Activated gamma-delta T cell treated with anti-CD3 and anti-CD28 coated beads, Interleukin-2, amount 50 U/mL, for 16 hours (primary cell): Measurements from ENCODE around the gene KANSL1.
"Not testable (repeated sequence)": the region's sequence is repeated elsewhere in the genome, so short reads cannot be mapped to it uniquely, and the experiment has no call there.

ENCODE experiments used
- DNase-seq: peaks from one replicate; pipeline ENCODE4 v3.0.0-alpha.2; 2020; ENCODE audit warnings: low read depth

KANSL1 gene

GRCh38 chr17:46192189-46192438, 1.1 kb downstream of the KANSL1 start:
- no peak for DNase-seq

DNA sequence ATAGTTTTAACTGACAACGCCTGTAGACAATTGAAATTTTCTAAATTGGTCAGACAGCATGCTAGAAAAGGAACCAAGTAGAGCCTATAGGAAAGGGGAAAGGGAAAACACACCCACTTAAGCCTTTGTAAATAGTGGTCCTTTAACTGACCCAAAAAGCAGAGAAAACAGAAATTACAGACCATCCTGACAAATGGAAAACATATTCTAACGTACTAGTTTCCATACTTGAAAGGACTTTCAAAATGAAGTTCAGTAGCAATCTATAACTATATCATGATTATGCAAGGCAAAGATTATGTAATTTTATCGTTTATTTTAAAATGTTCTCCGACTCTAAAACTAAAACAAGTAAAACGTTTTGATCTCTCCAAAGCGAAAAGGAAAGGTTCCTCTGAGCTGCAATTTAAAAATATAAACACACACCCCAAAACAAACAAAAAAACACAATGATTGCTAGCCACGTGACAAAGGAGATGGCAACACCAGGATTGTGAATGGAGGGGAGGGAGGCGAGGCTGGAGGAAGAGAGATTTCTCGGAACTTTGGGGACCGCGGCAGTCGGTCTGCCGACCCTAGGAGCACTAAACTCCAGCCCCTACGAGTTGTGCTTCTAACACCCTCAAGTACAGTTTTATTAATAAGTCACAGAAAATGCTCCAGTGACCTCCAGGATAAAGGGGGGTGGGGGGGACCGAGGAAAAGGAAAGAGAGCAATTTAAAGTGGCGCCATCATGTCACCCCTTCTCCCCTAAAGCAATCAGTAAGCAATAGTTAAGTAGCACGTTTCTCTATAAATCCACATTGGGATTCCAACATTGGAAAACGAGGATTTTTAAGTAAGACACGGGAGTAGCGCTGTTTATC, 1.7 kb downstream of the KANSL1 start:
- DNase-seq, result no peak

DNA sequence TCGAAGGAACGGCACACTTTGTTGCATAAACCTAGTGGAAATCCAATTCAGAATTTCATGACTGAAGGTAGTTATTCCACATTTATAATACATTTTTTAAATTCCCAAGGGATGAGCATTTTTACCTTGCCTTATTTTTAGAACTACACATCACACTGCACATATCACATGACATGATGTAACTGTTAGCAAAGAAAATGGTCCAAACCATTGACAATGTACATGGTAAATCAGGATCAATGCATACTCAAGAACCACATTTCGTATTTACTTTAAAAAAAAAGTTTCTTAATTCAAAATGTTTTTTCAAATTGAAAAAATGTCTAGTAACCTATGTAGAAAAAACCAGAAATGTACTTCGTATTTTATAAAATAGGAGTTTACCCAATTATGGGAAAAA, 2.5 kb downstream of the KANSL1 start:
- DNase-seq, result no peak

GRCh38 chr17:46186827-46187235, 6.4 kb downstream of the KANSL1 start:
- not testable (repeated sequence) for DNase-seq

DNA sequence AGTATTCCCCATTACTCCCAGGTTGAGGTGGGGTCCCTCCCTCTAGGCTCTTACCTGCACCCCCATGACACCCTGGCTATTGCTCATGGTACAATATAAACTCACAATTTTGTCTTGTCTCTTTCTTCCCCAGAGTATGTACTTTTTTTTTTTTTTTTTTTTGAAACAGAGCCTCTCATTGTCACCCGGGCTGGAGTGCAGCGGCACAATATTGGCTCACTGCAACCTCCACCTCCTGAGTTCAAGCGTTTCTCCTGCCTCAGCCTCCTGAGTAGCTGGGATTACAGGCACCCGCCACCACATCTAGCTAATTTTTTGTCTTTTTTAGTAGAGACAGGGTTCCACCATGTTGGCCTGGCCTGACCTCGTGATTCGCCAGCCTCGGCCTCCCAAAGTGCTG, 8.5 kb downstream of the KANSL1 start:
- no peak for DNase-seq

DNA sequence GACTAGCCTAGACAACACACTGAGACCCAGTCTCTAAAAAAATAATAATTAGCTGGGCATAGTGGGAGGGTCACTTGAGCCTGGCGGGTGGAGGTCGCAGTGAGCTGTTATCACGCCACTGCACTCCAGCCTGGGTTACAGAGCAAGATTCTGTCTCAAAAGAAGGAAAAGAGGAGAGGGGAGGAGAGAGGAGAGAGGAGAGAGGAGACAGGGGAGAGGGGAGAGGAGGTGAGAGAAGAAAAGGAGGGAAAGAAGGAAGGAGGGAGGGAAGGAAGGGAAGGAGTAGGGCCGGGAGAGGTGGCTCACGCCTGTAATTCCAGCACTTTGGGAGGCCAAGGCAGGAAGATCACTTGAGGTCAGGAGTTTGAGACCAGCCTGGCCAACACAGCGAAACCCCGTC, 9.8 kb downstream of the KANSL1 start:
- DNase-seq, result not testable (repeated sequence)

DNA sequence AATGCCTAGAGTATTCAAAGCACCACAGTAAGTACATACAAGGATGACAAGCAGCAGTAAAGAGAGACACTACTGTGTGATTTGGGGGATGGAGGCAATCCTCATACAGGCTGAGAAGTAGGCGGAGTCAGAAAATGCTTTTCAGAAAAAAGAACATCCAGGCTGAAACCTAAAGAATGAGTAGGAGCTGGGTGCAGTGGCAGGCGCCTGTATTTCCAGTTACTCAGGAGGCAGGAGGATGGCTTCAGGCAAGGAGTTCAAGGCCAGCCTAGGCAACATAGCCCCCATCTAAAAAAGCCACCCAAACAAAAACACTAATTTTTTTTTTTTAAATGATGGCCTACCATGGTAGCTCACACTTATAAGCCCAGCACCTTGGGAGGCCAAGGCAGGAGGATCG, 10.3 kb downstream of the KANSL1 start:
- DNase-seq, result no peak

- no peak for DNase-seq
Observed at GRCh38 chr17:46181940-46182339, 11.3 kb downstream of the KANSL1 start.

DNA sequence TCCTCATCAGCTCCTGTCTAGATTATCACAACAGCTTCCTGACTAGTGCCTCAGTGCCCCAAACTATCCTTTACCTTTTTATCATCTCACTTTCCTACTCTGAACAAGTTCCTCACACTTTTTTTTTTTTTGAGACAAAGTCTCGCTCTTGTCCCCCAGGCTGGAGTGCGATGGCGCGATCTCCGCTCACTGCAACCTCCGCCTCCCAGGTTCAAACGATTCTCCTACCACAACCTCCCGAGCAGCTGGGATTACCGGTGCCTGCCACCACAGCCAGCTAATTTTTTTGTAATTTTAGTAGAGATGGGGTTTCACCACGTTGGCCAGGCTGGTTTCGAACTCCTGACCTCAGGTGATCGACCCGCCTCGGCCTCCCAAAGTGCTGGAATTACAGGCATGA, 11.9 kb downstream of the KANSL1 start:
- DNase-seq, result not testable (repeated sequence)

DNA sequence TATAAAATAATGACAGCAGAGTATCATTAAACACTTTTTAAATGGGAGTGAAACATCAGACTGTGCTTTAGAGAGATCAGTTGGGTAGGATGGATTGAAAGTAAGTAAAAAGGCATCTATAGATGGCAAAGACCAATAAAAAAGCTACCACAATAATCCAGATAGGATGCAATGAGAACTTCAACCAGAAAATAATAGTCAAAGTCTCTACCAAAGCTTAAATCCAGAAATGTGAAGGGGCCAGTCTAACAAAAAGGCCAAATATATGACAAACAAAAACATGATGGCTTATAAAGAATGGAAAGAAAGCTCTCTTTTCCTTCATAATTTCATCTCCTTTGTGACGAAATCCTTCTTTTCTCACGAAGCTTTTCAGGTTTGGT, 12.3 kb downstream of the KANSL1 start:
- DNase-seq, result no peak

DNA sequence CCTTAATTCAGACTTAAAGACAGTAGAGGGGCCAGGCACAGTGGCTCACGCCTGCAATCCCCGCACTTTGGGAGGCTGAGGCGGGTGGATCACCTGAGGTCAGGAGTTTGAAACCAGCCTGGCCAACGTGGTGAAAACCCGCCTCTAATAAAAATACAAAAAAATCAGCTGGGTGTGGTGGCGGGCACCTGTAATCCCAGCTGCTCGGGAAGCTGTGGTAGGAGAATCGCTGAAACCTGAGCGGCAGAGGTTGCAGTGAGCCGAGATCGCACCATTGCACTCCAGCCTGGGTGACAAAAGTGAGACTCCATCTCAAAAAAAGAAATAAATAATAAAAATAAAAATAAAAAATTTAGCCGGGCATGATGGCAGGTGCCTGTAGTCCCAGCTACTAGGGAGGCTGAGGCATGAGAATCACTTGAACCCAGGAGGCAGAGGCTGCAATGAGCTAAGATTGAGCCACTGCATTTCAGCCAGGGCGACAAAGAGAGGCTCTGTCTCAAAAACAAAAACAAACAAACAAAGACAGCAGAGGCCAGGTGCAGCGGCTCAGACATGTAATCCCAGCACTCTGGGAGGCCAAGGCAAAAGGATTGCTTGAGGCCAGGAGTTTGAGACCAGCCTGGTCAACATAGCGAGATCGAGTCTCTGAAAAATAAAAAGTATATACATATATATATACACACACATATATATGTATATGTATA, 12.9 kb downstream of the KANSL1 start:
- DNase-seq, result not testable (repeated sequence)

DNA sequence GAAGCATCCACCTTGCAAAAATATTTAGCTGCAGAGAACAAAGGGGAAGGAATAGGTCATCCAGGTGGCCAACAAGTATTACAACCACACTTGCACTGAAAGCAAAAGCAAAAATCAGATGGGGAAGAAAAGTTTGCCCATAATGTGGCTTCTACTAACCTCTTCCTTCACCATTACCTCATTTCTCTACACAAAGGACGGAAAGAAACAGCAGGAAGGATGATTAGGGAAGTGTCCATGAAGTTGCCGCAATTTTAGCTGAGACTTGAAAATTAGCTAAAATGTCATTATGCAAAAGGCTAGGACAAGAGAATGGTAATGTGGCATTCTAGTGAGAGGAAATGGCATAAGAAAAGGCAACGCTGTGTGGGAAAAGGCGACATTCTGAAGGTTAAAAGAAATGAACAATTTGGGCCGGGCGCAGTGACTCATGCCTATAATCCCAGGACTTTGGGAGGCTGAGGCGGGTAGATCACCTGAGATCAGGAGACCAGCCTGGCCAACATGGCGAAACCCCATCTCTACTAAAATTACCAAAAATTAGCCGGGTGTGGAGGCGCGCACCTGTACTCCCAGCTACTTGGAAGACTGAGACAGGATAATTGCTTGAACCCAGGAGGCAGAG, 13.7 kb downstream of the KANSL1 start:
- no peak for DNase-seq

DNA sequence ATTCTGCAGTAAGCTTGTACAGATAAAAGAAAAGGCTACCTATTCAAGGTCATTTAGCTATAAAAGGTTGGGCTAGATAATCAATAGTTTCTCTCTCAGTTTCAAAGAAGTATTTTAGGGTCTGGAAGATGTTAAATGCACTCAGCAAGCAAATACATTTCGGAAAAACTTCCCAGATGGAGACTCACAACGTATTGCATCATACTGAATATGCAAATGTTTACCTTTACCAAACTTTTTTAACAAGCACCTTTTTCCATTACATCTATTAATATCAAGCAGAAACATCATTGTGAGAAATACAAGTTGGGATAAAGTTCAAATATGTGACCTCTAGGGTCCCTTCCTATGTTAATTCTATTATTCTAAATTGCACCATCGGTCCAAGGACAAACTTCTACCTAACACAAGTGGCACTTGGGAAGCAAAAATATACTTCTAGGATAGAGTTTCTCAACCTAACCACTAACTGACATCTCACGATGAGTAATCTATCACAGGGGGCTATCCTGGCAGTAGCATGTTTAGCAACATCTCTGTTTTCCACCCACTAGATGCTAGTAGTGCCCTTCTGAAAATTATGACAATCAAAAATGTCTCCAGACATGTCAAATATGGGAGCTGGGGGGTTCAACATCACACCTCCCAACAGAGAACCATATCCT, 14.5 kb downstream of the KANSL1 start:
- no peak for DNase-seq

DNA sequence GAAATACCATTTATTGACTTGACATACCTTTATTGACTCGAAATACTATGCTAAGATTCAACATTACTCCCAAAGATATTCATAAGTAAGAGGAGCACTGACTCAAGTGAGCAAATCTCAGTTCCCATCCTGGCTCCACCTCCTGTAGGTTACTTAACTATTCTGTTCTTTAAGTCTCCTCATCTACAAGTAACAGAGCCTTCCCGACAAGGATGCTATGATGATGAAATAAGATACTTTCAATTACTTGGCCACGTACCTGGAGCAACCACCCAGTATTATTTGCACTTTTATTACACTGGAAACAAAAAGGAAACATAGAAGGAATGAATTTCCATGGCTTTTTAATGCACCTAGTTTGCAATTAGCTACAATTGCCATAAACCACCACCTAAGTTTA, 16.3 kb downstream of the KANSL1 start:
- no peak for DNase-seq

DNA sequence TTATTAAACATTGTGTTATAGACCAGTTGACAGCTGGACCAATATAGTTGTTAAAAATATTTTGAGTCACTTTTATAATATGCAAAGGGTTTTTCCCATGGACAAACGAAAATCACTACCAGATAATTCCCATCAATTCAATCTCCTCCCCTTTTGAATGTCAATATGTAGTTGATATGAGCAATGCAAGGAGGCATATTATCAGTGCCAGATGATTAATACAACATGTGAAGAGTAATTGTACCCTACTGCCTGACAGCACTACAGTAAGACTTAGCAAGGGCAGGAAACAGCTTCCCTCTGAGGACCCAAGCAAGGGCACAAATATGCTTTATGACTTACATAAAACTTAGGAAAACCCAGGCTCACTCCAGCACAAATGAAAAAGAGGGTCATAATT, 17.3 kb downstream of the KANSL1 start:
- no peak for DNase-seq

- no peak for DNase-seq
Observed at GRCh38 chr17:46173153-46173552, 20.1 kb downstream of the KANSL1 start.

DNA sequence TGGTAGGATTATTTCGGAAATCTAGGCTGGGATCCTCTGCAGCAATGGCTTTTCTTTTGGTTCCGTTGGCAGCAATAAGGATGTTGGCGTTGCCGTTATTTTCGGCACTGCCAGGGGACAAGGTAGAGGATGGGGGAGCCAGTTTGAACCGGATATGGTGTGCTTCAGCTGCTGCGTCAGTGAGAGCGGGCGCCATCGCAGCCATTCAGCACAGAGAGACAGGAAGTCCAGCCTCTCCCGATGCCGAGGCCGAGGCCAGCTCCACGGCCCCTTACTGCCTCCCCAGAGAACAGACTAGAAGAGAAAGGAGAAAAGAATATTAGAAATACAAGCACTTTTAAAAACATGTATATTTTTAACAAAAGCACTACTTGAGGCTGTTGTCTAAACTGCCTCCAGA, 21.3 kb downstream of the KANSL1 start:
- no peak for DNase-seq

DNA sequence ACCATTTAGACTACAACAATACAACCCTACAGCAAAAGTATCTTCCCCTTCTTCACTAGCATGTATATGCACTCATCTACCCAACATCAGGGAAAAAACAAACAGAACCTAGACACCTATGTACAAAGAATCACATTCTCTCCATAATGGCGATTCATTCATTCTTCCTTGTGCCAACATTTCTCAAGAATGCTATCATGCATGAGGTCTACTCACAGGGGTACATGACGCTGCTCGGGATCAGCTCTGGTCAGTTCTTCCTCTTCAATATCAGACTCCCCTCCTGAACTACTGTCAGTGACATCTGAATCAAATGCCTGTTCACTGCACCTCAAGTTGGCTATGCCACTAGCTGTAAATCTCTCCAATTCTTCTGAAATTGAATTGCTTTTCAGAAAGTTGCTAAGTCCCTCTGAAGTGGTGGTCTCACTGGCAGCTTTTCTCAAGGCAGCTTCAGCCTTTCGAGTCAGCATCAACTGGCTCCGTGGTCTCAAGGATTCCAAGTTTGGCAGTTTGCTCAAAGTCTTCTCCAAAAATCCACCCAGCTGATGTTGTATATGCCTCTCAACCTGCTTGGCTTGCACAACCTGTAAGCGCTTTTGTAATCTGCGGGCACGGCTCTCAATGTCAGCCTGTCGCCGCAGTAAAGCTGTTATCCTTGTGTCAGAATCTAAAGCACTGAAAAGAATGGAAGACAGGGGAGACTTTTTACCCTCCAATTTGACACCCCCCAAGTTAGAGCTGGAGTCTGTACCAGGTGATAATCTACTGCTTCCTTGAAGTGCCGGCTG, 22.4 kb downstream of the KANSL1 start:
- no peak for DNase-seq

- no peak for DNase-seq
Observed at GRCh38 chr17:46169913-46170638, 23.2 kb downstream of the KANSL1 start.

DNA sequence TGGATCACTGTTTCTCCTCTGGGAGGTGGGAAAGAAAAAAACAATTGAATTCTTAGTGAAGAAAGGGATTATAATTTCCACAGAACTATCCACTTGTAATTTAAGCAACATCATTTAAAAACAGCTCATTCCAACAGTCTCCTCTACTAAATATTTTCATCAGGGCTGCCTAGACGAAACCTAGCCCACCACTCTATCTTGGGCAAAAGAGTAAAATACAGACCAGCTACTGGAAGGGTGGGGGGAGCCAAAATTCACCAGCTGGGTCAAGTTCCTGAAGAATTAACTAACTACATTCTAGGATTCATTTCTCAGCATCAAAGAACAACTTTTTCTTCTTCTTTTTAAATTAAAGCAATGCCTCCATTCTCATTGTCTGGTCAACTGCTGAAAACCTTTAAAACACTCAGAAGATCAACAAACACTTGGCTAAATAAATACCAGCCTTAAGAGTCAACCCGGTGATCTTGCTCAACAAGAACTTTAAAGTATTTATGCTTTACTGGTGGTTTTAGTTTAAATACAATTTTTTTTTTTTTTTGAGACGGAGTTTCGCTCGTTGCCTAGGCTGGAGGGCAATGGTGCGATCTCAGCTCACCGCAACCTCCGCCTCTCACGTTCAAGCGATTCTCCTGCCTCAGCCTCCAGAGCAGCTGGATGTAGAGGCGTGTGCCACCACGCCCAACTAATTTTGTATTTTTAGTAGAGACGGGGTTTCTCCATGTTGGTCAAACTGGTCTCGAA, 25.2 kb downstream of the KANSL1 start:
- DNase-seq, result no peak

- no peak for DNase-seq
Observed at GRCh38 chr17:46167267-46167666, 26.0 kb downstream of the KANSL1 start.
